Ishikawa (cell line): ENCODE results near the gene RPGR.

Experiments used
- EGR1 ChIP-seq: IDR thresholded peaks from 2 replicates; pipeline ENCODE4 v1.6.1; 2012
- EP300 ChIP-seq: IDR thresholded peaks from 2 replicates; pipeline ENCODE4 v1.6.1; 2012; ENCODE audit warnings: borderline replicate concordance
- NFIC ChIP-seq: IDR thresholded peaks from 2 replicates; pipeline ENCODE4 v1.6.1; 2012
- RAD21 ChIP-seq: IDR thresholded peaks from 2 replicates; pipeline ENCODE4 v1.6.1; 2012; ENCODE audit warnings: low read depth
- REST ChIP-seq: IDR thresholded peaks from 2 replicates; pipeline ENCODE4 v1.6.1; 2012; ENCODE audit warnings: low read depth, mild to moderate bottlenecking
- TAF1 ChIP-seq: IDR thresholded peaks from 2 replicates; pipeline ENCODE4 v1.6.1; 2012; ENCODE audit warnings: low read depth, mild to moderate bottlenecking
- TCF12 ChIP-seq: IDR thresholded peaks from 2 replicates; pipeline ENCODE4 v1.6.1; 2012; ENCODE audit warnings: low read depth
- YY1 ChIP-seq: IDR thresholded peaks from 2 replicates; pipeline ENCODE4 v1.6.1; 2012; ENCODE audit warnings: low read depth
- ZBTB7A ChIP-seq: IDR thresholded peaks from 2 replicates; pipeline ENCODE4 v1.6.1; 2012; ENCODE audit warnings: low read depth
- TF ChIP-seq, protein P1 (sequence below): IDR thresholded peaks from 2 replicates; pipeline ENCODE4 v1.6.1; 2012

DNA sequence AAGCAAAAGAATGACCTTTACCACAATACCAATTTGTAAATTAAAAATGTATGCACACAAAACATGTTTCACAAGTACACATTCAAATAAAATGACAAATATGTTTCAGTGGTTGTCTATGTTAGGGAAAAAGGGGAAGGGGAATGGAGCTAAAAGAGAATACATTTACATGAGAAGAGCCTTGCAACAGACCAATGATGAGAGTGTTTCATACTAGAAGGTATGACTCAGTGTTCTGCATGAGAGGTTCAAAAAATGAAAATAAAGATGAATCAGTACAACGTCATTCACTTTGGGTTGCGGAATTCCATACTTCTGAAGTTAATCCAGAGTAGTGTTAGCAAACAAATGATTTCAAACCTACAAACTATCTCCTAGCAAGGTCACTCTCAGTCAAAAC, 51.7 kb downstream of the RPGR start:
- TF ChIP-seq YY1 (no peak), ZBTB7A (no peak), EP300 (no peak), TAF1 (no peak), NFIC (no peak), EGR1 (no peak), REST (no peak), RAD21 (no peak), TCF12 (no peak)
- TF ChIP-seq, protein P1, sequence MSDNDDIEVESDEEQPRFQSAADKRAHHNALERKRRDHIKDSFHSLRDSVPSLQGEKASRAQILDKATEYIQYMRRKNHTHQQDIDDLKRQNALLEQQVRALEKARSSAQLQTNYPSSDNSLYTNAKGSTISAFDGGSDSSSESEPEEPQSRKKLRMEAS = no peak
